IgD-negative memory B cell (primary cell): Measurements from ENCODE around the gene ECM1. TPM values are rescaled to one million over a fixed set of nuclear protein-coding genes. Genes with fewer than 3 reads are reported as not detected.

ENCODE experiments used
- H3K27ac Mint-ChIP-seq, 3 donors: one replicate each; pipeline ENCODE4 v1.8.0; 2020 to 2022; ENCODE audit warnings: mild to moderate bottlenecking in 3 of 3, mixed read lengths in 3 of 3, moderate library complexity in 1 of 3
- H3K27me3 Mint-ChIP-seq: one replicate; pipeline ENCODE4 v1.8.0; 2021; ENCODE audit warnings: mixed read lengths
- H3K36me3 Mint-ChIP-seq: one replicate; pipeline ENCODE4 v1.8.0; 2020; ENCODE audit warnings: mild to moderate bottlenecking, mixed read lengths
- H3K4me1 Mint-ChIP-seq, 3 donors: one replicate each; pipeline ENCODE4 v1.8.0; 2020 to 2022; ENCODE audit warnings: mixed read lengths in 3 of 3, mild to moderate bottlenecking in 1 of 3
- H3K4me3 Mint-ChIP-seq, 4 donors: one replicate each; pipeline ENCODE4 v1.8.0; 2020 to 2022; ENCODE audit warnings: mild to moderate bottlenecking in 4 of 4, mixed read lengths in 4 of 4, moderate library complexity in 3 of 4
- H3K9me3 Mint-ChIP-seq, 3 donors: one replicate each; pipeline ENCODE4 v1.8.0; 2020 to 2021; ENCODE audit warnings: mixed read lengths in 3 of 3, mild to moderate bottlenecking in 1 of 3
- polyA plus RNA-seq: library from polyadenylated mRNA; unstranded; fragments of 300-500 nt; fragmentation: Illumina TruSeq; gene quantifications from one replicate; pipeline ENCODE4 v1.2.3, GENCODE V29; 2021

The ECM1 gene
- polyA plus RNA-seq, result 0.11 TPM

DNA sequence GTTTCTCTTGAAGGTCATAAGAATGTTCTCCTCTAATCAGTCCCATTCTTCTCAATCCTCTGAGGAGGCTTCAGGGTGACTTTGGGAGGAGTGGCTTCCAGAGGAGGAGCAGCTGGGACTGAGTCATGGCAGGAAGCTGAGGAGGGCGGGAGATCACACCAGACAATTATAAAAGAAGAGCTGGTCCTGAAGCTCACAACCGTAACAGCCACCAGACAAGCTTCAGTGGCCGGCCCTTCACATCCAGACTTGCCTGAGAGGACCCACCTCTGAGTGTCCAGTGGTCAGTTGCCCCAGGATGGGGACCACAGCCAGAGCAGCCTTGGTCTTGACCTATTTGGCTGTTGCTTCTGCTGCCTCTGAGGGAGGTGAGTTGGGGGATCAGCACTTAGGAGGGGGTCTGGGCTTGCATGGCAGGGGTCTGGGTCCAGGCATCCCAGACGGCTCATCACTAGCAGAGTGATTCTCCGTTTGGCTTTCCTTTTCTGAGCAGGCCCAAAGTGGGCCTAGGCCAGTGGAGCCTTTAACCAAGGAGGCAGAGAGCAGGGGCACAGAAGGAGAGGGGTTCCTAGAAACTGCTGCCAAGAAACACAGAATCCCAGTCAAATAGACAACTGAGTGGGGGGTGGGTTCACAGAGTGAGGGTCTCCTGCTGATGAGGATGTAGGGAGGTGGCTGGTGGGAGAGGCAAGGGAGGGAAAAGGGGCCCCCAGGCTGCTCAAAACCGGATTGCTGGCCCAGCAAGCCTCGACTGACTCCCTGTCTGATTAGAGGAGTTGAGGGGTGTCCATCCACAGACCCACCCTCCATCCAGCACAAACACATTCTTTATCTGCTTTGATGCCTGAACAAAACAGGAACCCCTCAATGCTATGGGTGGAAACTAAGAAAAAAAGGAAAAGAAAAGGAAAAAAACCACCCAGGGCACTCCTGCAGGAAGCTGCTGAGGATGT lies at the start of gene ECM1:
ECM1 (plus strand) TSS at position 198 of the 953 bp plus-strand sequence; CDS start at position 299, 101 bp downstream.
- Mint-ChIP-seq H3K27me3 (no peaks in the 10 kb centered on the region), H3K36me3 (peaks cover 7% of the 10 kb centered on the region), H3K4me1 (peaks cover 0 to 2% (median 1%) of the 10 kb centered on the region in 3 donors), H3K9me3 (no peaks in the 10 kb centered on the region), H3K4me3 (no peak within 1 kb of the TSS), H3K27ac (peak within 1 kb of the TSS in 1 of 3 donors; percentile 31)

DNA sequence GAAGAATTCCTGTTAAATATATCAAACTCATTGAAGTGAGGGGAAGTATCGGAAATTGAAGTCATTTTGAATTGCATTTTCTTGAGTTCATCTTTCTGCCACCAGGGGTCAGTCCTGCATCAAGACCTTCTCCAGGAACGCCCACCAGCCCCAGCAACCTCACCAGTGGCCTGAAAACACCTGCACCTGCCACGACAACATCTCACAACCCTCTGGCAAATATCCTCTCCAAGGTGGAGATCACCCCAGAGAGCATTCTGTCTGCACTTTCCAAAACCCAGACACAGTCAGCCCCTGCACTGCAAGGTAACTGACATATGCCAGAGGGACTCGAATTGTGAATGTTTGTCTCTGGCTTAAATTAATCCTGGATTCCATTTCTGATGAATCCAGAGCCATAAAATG lies 43.5 kb upstream of the ECM1 start:
- Mint-ChIP-seq H3K27ac (no peak overlapping the region), H3K4me1 (peaks cover 3 to 5% (median 4%) of the 10 kb centered on the region in 3 donors), H3K27me3 (no peaks in the 10 kb centered on the region), H3K9me3 (no peaks in the 10 kb centered on the region), H3K4me3 (no peak overlapping the region), H3K36me3 (peaks cover 4% of the 10 kb centered on the region)

DNA sequence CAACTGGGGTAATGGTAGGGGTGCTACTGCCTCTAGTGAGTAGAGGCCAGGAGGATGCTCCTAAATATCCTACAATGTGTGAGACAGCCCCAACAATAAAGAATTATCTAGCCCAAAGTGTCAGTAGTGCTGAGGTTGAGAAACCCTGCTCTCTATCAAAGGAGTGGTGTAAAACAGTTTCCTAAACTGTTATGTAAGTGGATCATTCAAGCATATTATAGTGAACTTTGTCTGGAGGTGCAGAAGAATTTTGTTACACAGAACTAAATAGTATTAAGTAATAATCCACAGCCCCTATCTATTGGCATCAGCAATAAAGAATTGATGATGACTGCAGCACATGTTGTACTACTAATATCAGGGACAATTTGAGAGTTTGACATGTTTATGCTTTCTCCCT lies 40.9 kb upstream of the ECM1 start:
- peak overlapping the region in 1 of 3 donors; percentile 60 for H3K27ac Mint-ChIP-seq
- H3K4me1 Mint-ChIP-seq, result peaks cover 3 to 5% (median 4%) of the 10 kb centered on the region in 3 donors
- H3K27me3 Mint-ChIP-seq, result no peaks in the 10 kb centered on the region
- H3K4me3 Mint-ChIP-seq, result no peak overlapping the region
- H3K9me3 Mint-ChIP-seq, result no peaks in the 10 kb centered on the region
- H3K36me3 Mint-ChIP-seq, result peaks cover 5% of the 10 kb centered on the region

DNA sequence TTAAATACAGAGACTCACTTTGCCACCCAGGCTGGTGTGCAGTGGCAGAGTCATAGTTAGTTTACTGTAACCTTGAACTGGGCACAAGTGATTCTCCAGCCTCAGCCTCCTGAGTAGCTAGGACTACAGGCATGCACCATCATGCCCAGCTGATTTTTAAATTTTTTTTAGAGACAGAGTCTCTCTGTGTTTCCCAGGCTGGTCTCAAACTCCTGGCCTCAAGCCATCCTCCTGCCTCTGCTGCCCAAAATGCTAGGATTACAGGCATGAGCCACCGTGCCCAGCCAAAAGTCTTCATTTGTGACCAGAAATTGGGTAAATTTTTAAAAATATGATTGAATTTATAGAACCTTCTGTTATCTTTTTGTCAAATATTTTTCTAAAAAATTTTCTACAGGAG lies 38.6 kb upstream of the ECM1 start:
- Mint-ChIP-seq H3K36me3 (peaks cover 4% of the 10 kb centered on the region), H3K9me3 (no peaks in the 10 kb centered on the region), H3K27me3 (no peaks in the 10 kb centered on the region), H3K4me1 (peaks cover 2 to 3% (median 2%) of the 10 kb centered on the region in 3 donors), H3K4me3 (no peak overlapping the region), H3K27ac (no peak overlapping the region)

DNA sequence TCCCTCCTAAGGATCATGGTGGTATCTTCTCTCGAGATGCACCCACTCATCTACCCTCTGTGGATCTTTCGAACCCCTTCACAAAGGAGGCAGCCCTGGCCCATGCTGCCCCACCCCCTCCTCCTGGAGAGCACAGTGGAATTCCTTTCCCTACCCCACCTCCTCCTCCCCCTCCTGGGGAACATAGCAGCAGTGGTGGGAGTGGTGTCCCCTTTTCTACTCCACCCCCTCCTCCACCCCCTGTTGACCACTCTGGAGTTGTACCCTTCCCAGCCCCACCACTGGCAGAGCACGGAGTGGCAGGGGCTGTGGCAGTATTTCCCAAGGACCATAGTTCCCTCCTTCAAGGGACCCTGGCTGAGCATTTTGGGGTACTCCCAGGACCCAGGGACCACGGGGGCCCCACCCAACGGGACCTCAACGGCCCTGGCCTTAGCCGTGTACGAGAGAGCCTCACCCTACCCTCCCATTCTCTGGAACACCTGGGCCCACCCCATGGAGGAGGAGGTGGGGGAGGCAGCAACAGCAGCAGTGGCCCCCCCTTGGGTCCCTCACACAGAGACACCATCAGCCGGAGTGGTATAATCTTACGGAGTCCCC lies 35.2 kb upstream of the ECM1 start:
- peak overlapping the region in 1 of 3 donors; percentile 87 for H3K27ac Mint-ChIP-seq
- H3K4me1 Mint-ChIP-seq, result peaks cover 0 to 2% (median 0%) of the 10 kb centered on the region in 3 donors
- H3K9me3 Mint-ChIP-seq, result no peaks in the 10 kb centered on the region
- H3K4me3 Mint-ChIP-seq, result no peak overlapping the region
- peaks cover 2% of the 10 kb centered on the region for H3K36me3 Mint-ChIP-seq
- no peaks in the 10 kb centered on the region for H3K27me3 Mint-ChIP-seq

DNA sequence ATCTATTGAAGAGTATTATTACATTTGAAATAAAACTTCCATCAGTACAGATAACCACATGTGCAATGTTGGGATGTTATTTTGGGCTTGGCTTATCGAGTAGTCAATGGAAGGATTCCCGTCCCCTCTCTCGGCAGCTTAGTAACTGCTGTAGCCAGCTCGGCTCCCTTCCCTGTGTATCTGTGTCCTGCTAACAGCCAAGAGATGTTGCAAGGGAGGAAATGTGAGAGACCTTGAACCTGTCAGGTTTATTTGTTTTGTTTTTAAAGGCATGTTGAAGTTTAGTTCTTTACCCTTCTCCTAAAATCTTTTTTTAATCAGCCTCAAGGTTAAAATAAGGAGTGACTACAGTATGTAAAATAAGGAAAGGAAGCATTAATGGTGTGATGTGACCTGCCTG lies 34.2 kb upstream of the ECM1 start:
- Mint-ChIP-seq H3K4me3 (no peak overlapping the region), H3K4me1 (peaks cover 0 to 8% (median 4%) of the 10 kb centered on the region in 3 donors), H3K9me3 (no peaks in the 10 kb centered on the region), H3K27ac (no peak overlapping the region), H3K36me3 (peaks cover 2% of the 10 kb centered on the region), H3K27me3 (no peaks in the 10 kb centered on the region)

DNA sequence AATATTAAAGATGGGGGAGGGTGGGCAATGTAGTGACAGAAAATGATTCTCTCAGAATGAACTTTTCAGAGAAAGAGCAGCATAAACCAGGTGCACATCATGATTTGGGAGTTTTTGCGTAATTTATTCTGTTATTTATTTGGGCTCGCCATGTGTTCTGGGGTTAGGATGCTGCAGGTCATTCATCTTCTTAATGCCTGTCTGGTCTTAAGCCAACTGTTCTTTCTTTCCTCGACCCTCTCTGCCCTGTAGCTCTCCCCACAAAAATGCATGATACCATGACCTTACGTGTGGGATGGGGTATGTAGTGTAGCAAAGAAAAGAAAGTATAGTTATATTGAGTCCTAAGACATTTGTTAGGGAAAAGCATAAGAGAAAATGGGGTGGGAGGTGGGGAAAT lies 33.0 kb upstream of the ECM1 start:
- peaks cover 2% of the 10 kb centered on the region for H3K36me3 Mint-ChIP-seq
- peaks cover 2 to 8% (median 4%) of the 10 kb centered on the region in 3 donors for H3K4me1 Mint-ChIP-seq

DNA sequence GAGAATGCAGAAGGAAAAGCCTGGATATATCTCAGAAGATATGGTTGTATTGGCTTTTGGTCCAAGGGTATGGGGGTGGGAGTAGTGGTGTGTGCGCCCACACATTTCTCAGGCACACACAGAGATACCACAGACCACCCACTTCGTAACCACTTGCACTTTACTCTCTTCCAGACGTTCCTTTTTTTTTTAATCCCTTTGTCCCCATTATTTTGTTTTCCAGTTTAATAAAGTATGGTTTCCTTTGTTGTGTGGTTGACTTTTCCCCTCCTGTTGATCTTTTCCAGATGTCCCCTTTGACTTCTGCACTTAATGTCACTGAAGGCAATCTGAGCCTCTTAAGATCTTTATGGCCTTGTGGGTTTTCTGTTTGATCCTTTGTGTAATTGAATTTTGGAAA lies 31.2 kb upstream of the ECM1 start:
- no peaks in the 10 kb centered on the region for H3K36me3 Mint-ChIP-seq
- H3K4me1 Mint-ChIP-seq, result peaks cover 3 to 8% (median 4%) of the 10 kb centered on the region in 3 donors
- H3K9me3 Mint-ChIP-seq, result no peaks in the 10 kb centered on the region
- no peaks in the 10 kb centered on the region for H3K27me3 Mint-ChIP-seq
- H3K4me3 Mint-ChIP-seq, result no peak overlapping the region
- peak overlapping the region in 2 of 3 donors; percentile 47 to 68 for H3K27ac Mint-ChIP-seq

More for the DNA sequence above, 33.0 kb upstream of the ECM1 start:
- H3K9me3 Mint-ChIP-seq, result no peaks in the 10 kb centered on the region
- H3K27ac Mint-ChIP-seq, result peak overlapping the region in 1 of 3 donors; percentile 43
- no peak overlapping the region for H3K4me3 Mint-ChIP-seq
- H3K27me3 Mint-ChIP-seq, result no peaks in the 10 kb centered on the region

DNA sequence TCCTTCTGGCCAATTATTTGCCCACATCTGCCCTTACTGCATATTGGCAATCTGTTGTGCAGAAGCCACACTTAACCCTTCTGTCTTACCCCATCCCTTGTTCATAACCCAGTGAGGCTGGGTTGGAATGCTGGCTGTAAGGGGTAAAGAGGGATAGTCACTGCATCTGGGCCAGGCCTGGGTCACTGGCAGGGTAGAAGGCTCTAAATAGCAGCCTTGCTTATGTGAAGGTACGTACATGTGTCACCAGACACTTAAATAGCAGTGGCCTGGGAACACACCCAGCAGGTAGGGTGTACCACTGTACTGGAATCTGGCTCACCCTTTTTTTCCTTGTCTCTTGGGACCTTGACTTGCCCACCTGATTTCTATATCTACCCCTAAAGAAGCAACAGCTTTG lies 30.6 kb upstream of the ECM1 start:
- Mint-ChIP-seq H3K9me3 (no peaks in the 10 kb centered on the region), H3K36me3 (no peaks in the 10 kb centered on the region), H3K4me1 (peaks cover 3 to 8% (median 4%) of the 10 kb centered on the region in 3 donors), H3K27me3 (no peaks in the 10 kb centered on the region), H3K27ac (peak overlapping the region in 2 of 3 donors; percentile 47 to 65), H3K4me3 (no peak overlapping the region)

DNA sequence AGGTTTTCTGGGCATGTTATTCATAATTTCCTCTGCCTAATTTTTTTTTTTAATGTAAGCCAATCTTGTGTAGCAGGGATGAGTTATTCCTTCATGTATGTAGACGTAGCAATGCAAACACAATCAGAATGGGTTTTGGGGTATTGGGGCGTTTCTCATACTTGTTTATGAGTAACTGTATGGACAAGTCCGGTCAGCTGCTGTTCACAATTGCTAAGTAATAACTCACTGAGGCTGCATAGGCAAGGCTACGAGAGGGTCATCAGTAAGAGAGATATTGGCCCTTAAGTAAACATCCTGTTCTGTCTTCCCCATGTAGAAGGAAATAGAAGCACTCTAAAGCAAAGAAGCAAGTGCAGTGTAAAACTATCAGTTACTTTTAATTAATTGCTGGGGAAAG lies 30.2 kb upstream of the ECM1 start:
- Mint-ChIP-seq H3K9me3 (no peaks in the 10 kb centered on the region), H3K4me3 (no peak overlapping the region), H3K4me1 (peaks cover 3 to 8% (median 4%) of the 10 kb centered on the region in 3 donors), H3K36me3 (no peaks in the 10 kb centered on the region), H3K27ac (peak overlapping the region in 2 of 3 donors; percentile 33 to 65), H3K27me3 (no peaks in the 10 kb centered on the region)

DNA sequence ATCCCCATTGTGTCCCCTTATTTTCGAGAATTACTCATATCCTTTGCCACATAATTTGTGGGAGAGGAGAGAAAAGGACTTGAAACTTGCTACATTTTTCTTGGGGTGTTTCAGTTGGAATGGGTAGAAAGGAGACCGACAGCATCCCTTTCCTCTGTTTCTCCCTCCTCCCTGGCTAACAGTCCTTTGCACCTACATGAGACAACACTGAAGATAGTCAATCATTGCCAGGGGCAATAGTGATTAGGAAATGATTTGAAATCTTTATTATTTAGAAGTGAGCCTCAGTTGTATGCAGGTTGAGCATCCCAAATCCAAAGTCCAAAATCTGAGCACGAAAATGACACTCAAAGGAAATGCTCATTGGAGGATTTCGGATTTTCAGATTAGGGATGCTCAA lies 28.5 kb upstream of the ECM1 start:
- Mint-ChIP-seq H3K27ac (peak overlapping the region in 2 of 3 donors; percentile 0 to 26), H3K27me3 (no peaks in the 10 kb centered on the region), H3K4me1 (peaks cover 3 to 8% (median 4%) of the 10 kb centered on the region in 3 donors), H3K4me3 (no peak overlapping the region), H3K36me3 (no peaks in the 10 kb centered on the region), H3K9me3 (no peaks in the 10 kb centered on the region)

DNA sequence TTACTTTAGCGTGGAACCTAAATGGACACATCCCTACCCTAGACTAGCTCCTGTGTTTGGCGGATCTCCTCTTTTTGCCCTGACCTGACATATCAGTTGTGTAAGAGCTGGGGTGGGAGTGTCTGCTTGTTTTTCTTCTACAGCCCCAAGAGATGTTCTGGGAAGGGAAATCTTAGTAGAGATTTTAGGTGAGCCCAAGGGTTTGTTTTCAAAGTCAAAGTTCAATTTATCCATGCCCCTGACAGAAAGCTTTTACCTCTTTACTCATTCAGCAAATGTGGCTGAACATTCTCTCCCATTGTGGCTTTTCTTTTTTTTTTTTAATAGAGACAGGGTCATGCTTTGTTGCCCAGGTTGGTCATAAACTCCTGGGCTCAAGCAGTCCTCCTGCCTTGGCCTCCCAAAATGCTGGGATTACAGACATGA lies 28.0 kb upstream of the ECM1 start:
- peak overlapping the region in 2 of 3 donors; percentile 0 to 26 for H3K27ac Mint-ChIP-seq
- peaks cover 3 to 8% (median 4%) of the 10 kb centered on the region in 3 donors for H3K4me1 Mint-ChIP-seq
- H3K36me3 Mint-ChIP-seq, result no peaks in the 10 kb centered on the region
- H3K27me3 Mint-ChIP-seq, result no peaks in the 10 kb centered on the region
- H3K4me3 Mint-ChIP-seq, result no peak overlapping the region
- H3K9me3 Mint-ChIP-seq, result no peaks in the 10 kb centered on the region

DNA sequence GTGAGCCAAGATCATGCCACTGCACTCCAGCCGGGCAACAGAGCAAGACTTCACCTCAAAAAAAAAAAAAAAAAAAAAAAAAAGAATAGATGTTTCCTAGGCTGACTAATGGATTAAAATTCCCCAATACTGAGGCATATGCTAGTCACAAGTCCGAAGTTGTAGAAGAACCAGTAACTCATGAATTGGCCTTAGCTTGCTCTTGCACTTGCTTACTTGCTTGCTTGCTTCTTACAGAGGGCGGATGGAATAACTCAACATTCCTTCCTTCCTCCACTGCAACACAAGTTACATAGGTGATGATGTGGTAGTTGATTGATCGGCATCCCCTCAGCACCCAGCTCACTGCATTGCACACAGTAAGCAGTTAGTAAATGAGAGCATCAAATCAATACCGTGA lies 23.5 kb upstream of the ECM1 start:
- Mint-ChIP-seq H3K27ac (peak overlapping the region in 1 of 3 donors; percentile 5), H3K36me3 (peaks cover 6% of the 10 kb centered on the region), H3K4me1 (peaks cover 7 to 16% (median 13%) of the 10 kb centered on the region in 3 donors), H3K9me3 (no peaks in the 10 kb centered on the region), H3K27me3 (no peaks in the 10 kb centered on the region), H3K4me3 (peak overlapping the region in 1 of 4 donors; percentile 34)

DNA sequence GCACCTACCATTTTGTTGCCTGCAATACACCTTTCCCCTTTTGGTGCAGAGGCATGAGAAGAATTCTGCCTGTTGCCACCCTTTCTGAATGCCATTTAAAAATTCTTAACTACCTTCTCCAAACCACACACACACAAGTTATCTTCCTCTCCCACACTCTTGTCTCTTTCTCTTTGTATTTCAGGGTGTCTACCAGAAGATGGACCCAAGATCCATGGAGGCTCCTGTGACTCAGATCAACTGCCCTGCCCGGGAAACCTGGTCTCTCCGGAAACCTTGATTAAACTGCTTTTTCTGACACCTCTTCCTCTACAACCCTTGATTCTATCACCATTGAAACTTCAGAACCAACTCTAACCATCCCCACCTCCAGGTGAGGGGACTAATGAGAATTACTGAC lies 23.0 kb upstream of the ECM1 start:
- H3K4me1 Mint-ChIP-seq, result peaks cover 7 to 14% (median 13%) of the 10 kb centered on the region in 3 donors
- no peaks in the 10 kb centered on the region for H3K9me3 Mint-ChIP-seq
- H3K4me3 Mint-ChIP-seq, result peak overlapping the region in 2 of 4 donors; percentile 22 to 34
- peaks cover 6% of the 10 kb centered on the region for H3K36me3 Mint-ChIP-seq
- H3K27me3 Mint-ChIP-seq, result no peaks in the 10 kb centered on the region
- peak overlapping the region in 2 of 3 donors; percentile 5 to 17 for H3K27ac Mint-ChIP-seq
